Hepatocyte (in vitro differentiated cells): ENCODE results near the gene BUD31. TPM values are rescaled to one million over a fixed set of nuclear protein-coding genes. Genes with fewer than 3 reads are reported as not detected.

Source experiments
- DNase-seq: peaks from one replicate; pipeline ENCODE4 v3.0.0-alpha.2; 2016; ENCODE audit warnings: low spot score
- H2AFZ ChIP-seq: fragments of 200-600 bp; sonication (generic); 2 replicates; pipeline ENCODE4 v1.6.0; 2016; ENCODE audit warnings: antibody characterized with exemption, mild to moderate bottlenecking
- H3K27ac ChIP-seq: fragments of 200-600 bp; sonication (generic); 2 replicates; pipeline ENCODE4 v1.5.1; 2016; ENCODE audit warnings: mild to moderate bottlenecking
- H3K27me3 ChIP-seq: fragments of 200-600 bp; sonication (generic); 2 replicates; pipeline ENCODE4 v1.6.1; 2016
- H3K36me3 ChIP-seq: fragments of 200-600 bp; sonication (generic); replicated peaks from 2 replicates; pipeline ENCODE4 v1.5.1; 2016; ENCODE audit warnings: low read depth; ENCODE audit not compliant: insufficient read depth
- H3K4me1 ChIP-seq: fragments of 200-600 bp; sonication (generic); 2 replicates; pipeline ENCODE4 v1.5.1; 2016; ENCODE audit warnings: mild to moderate bottlenecking, moderate library complexity; ENCODE audit not compliant: insufficient read depth
- H3K4me2 ChIP-seq: fragments of 200-600 bp; sonication (generic); 2 replicates; pipeline ENCODE4 v1.6.0; 2016
- H3K4me3 ChIP-seq: fragments of 200-600 bp; sonication (generic); 2 replicates; pipeline ENCODE4 v1.5.1; 2016; ENCODE audit warnings: mild to moderate bottlenecking
- H3K79me2 ChIP-seq: fragments of 200-600 bp; sonication (generic); 2 replicates; pipeline ENCODE4 v1.6.0; 2017; ENCODE audit warnings: mild to moderate bottlenecking
- H3K9me2 ChIP-seq: fragments of 200-600 bp; sonication (generic); replicated peaks from 2 replicates; pipeline ENCODE4 v1.6.0; 2017; ENCODE audit warnings: mild to moderate bottlenecking; ENCODE audit not compliant: insufficient read depth
- H3K9me3 ChIP-seq: fragments of 200-600 bp; sonication (generic); 2 replicates; pipeline ENCODE4 v1.5.1; 2016; ENCODE audit warnings: low read depth, mild to moderate bottlenecking
- H4K20me1 ChIP-seq: fragments of 200-600 bp; sonication (generic); 2 replicates; pipeline ENCODE4 v1.6.0; 2016; ENCODE audit warnings: mild to moderate bottlenecking; ENCODE audit not compliant: insufficient read depth, poor library complexity, severe bottlenecking
- CTCF ChIP-seq: fragments of 200-600 bp; sonication (generic); IDR thresholded peaks from 2 replicates; pipeline ENCODE4 v1.5.1; 2016; ENCODE audit warnings: antibody characterized with exemption, mild to moderate bottlenecking; ENCODE audit not compliant: poor library complexity
- EZH2 ChIP-seq: fragments of 200-600 bp; sonication (generic); IDR thresholded peaks from 2 replicates; pipeline ENCODE4 v1.6.1; 2016; ENCODE audit warnings: antibody characterized with exemption, mild to moderate bottlenecking, borderline replicate concordance
- EZH2phosphoT487 ChIP-seq: fragments of 200-600 bp; sonication (generic); IDR thresholded peaks from one replicate; pipeline ENCODE4 v1.6.1; 2018; ENCODE audit warnings: antibody characterized with exemption, mild to moderate bottlenecking, low read depth, moderate library complexity; ENCODE audit not compliant: unreplicated experiment, severe bottlenecking
- WGBS: methylation state at CpG from one replicate; pipeline ENCODE4 v1.1.6; 2016; ENCODE audit warnings: low lambda C conversion rate; ENCODE audit errors: missing lambda C conversion rate; 5-methylcytosine and 5-hydroxymethylcytosine counted together
- polyA plus RNA-seq: library from polyadenylated mRNA; unstranded; fragments of >200 nt; fragmentation: Nextera tagmentation; extraction: Ambion mirVana; gene quantifications from 2 replicates; pipeline ENCODE4 v1.2.1, GENCODE V29; 2016
- total RNA-seq: library from RNA; depleted of rRNA; stranded (reverse); fragments of >200 nt; gene quantifications from 2 replicates; pipeline ENCODE4 v1.2.3, GENCODE V29; 2014

BUD31 gene
- total and polyA plus RNA-seq, 2 experiments from 2014 or later = 77.5 to 233 TPM

DNA sequence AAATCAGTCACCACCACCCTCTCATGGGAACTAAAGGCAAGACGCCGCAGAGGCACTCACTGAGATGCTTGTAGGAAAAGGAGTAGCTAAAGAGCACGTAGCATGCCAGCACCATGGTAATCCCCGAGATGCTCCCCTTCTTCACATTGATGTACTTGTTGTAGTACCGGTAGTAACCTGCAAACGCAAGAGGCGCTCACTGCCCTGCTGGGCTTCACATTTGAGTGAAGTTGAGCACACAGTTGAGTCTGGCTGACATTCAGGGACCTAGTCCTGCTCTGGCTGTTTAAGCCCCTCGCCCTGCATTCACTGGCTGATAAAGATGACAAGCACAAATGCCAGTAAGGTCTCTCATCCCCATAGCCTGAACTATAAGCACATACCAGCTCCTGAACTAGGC is 50.3 kb downstream of the BUD31 start:
- no peaks in the 10 kb centered on the region for H3K4me1 ChIP-seq
- no peak for DNase-seq
- no peaks in the 10 kb centered on the region for H3K9me3 ChIP-seq
- H3K27me3 ChIP-seq = no peaks in the 10 kb centered on the region
- no peaks in the 10 kb centered on the region for H3K9me2 ChIP-seq
- no peak overlapping the region for H3K27ac ChIP-seq
- TF ChIP-seq EZH2 = no peak
- TF ChIP-seq CTCF = no peak
- TF ChIP-seq EZH2phosphoT487 = no peak
- H3K79me2 ChIP-seq = peaks cover 63% of the 10 kb centered on the region
- no peak overlapping the region for H3K4me2 ChIP-seq
- no peak overlapping the region for H3K4me3 ChIP-seq
- WGBS = 92% methylated on average over 8 of the region's 8 CpGs
- H4K20me1 ChIP-seq = peaks cover 45% of the 10 kb centered on the region
- no peaks in the 10 kb centered on the region for H3K36me3 ChIP-seq
- H2AFZ ChIP-seq = no peak overlapping the region

DNA sequence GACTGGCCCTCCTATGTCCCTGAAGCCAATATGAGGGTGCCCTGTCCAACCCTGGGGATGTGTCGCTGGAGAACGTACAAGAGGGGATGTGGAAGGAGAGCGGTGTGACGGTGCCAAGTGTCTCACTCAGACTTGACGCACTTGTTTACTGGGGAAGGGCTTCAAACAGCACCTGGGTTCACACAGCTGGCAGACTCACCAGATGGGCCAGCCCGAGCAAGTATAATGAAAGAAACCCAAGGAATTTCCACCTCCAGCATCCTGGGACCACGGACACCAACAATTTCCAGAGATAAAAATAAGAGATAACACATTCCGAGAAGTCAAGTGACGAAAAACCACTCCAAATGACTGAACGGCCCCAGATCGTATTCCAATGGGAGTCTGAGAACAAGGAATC is 51.9 kb downstream of the BUD31 start:
- H2AFZ ChIP-seq = no peak overlapping the region
- TF ChIP-seq EZH2phosphoT487 (no peak), CTCF (no peak), EZH2 (no peak)
- no peak overlapping the region for H3K4me3 ChIP-seq
- peaks cover 79% of the 10 kb centered on the region for H3K79me2 ChIP-seq
- no peak for DNase-seq
- H3K36me3 ChIP-seq = no peaks in the 10 kb centered on the region
- H3K4me1 ChIP-seq = peaks cover 9% of the 10 kb centered on the region
- 92% methylated on average over 11 of the region's 11 CpGs for WGBS
- H3K9me3 ChIP-seq = no peaks in the 10 kb centered on the region
- peaks cover 45% of the 10 kb centered on the region for H4K20me1 ChIP-seq
- H3K9me2 ChIP-seq = no peaks in the 10 kb centered on the region
- H3K4me2 ChIP-seq = no peak overlapping the region
- no peak overlapping the region for H3K27ac ChIP-seq
- no peaks in the 10 kb centered on the region for H3K27me3 ChIP-seq

DNA sequence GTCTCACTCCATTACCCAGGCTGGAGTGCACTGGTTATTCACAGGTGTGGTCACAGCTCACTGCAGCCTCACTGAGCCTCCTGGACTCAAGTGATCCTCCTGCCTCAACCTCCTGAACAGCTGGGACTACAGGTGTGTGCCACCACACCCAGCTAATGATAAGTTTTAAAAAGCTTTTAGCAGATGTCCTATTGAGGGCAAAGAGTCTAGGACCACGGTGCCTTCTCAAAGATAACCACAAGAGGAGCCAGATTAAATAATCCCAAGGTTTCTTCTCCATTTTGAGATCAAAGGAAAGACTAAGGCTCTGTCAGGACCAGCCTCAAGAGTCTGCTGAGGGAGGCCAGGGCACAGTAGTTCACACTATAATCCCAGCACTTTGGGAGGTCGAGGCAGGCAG is 52.5 kb downstream of the BUD31 start:
- peaks cover 9% of the 10 kb centered on the region for H3K4me1 ChIP-seq
- H2AFZ ChIP-seq = no peak overlapping the region
- DNase-seq = no peak
- no peaks in the 10 kb centered on the region for H3K27me3 ChIP-seq
- no peaks in the 10 kb centered on the region for H3K36me3 ChIP-seq
- H3K9me3 ChIP-seq = no peaks in the 10 kb centered on the region
- TF ChIP-seq CTCF (no peak), EZH2phosphoT487 (no peak), EZH2 (no peak)
- H3K4me2 ChIP-seq = no peak overlapping the region
- H3K9me2 ChIP-seq = no peaks in the 10 kb centered on the region
- WGBS = 89% methylated on average over 2 of the region's 2 CpGs
- H3K79me2 ChIP-seq = peaks cover 79% of the 10 kb centered on the region
- peaks cover 45% of the 10 kb centered on the region for H4K20me1 ChIP-seq
- no peak overlapping the region for H3K4me3 ChIP-seq
- H3K27ac ChIP-seq = no peak overlapping the region

GRCh38 chr7:99465421-99465768 is 56.6 kb downstream of the BUD31 start:
- Histone ChIP-seq H3K27me3 (no peaks in the 10 kb centered on the region), H3K9me3 (no peaks in the 10 kb centered on the region), H3K27ac (peak overlapping the region; percentile 88), H2AFZ (peak overlapping the region; percentile 96), H3K4me1 (peaks cover 9% of the 10 kb centered on the region), H3K79me2 (peaks cover 56% of the 10 kb centered on the region), H3K9me2 (no peaks in the 10 kb centered on the region), H4K20me1 (peaks cover 23% of the 10 kb centered on the region), H3K36me3 (no peaks in the 10 kb centered on the region), H3K4me3 (peak overlapping the region; percentile 78), H3K4me2 (peak overlapping the region; percentile 91)
- TF ChIP-seq CTCF (no peak), EZH2 (no peak), EZH2phosphoT487 (no peak)
- DNase-seq = no peak
- 9% methylated on average over 9 of the region's 9 CpGs for WGBS
